Measurements from ENCODE around the gene KRTAP2-3.

DNA sequence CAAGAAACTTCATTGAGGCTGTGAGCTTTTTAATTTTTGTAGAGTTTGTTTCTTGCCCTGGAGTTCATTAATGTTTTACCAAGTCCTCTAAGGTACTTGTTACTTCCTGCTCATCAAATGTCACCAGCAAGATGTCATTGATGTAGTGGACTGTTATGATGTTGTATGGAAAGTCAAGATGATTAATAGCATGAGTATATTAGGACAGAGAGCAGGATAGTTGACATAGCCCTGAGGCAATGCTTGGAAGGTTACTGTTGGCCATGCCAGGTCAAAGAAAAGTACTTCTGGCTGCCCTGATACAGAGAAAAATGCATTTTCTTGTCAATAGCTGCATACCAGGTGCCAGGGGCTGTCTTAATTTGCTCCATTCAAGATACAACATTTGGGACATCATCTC lies 39.6 kb downstream of the KRTAP2-3 start:
- TF ChIP-seq, protein P1, sequence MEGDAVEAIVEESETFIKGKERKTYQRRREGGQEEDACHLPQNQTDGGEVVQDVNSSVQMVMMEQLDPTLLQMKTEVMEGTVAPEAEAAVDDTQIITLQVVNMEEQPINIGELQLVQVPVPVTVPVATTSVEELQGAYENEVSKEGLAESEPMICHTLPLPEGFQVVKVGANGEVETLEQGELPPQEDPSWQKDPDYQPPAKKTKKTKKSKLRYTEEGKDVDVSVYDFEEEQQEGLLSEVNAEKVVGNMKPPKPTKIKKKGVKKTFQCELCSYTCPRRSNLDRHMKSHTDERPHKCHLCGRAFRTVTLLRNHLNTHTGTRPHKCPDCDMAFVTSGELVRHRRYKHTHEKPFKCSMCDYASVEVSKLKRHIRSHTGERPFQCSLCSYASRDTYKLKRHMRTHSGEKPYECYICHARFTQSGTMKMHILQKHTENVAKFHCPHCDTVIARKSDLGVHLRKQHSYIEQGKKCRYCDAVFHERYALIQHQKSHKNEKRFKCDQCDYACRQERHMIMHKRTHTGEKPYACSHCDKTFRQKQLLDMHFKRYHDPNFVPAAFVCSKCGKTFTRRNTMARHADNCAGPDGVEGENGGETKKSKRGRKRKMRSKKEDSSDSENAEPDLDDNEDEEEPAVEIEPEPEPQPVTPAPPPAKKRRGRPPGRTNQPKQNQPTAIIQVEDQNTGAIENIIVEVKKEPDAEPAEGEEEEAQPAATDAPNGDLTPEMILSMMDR (IDR thresholded peaks at IDR 0.05; ENCODE audit: poor library complexity): no peak
- TF ChIP-seq EZH2 (IDR thresholded peaks at IDR 0.05; ENCODE audit: borderline replicate concordance): no peak

Data from hepatocyte (in vitro differentiated cells).